ENCODE data around the gene AHSP.
A peak's percentile ranks its signal among the peaks of the same experiment; 100 is the strongest.

AHSP gene

GRCh38 chr16:31488468-31489297, 39.0 kb upstream of the AHSP start:
- Histone ChIP-seq H3K36me3 (ENCODE audit: control insufficient read depth, insufficient read depth, low read length) (peaks cover 9% of the 10 kb centered on the region), H3K9ac (ENCODE audit: low read length) (no peak overlapping the region), H3K4me1 (ENCODE audit: control insufficient read depth, insufficient read depth, low read length) (peaks cover 5% of the 10 kb centered on the region), H3K4me3 (ENCODE audit: low read length) (peak overlapping the region; percentile 63), H3K27ac (ENCODE audit: low read depth, low read length) (no peak overlapping the region), H3K27me3 (ENCODE audit: control insufficient read depth, insufficient read depth, low read length) (peaks cover 2% of the 10 kb centered on the region)

GRCh38 chr16:31489298-31489564, 38.5 kb upstream of the AHSP start:
- peaks cover 5% of the 10 kb centered on the region for H3K4me1 ChIP-seq (ENCODE audit: control insufficient read depth, insufficient read depth, low read length)
- H3K4me3 ChIP-seq (ENCODE audit: low read length) = no peak overlapping the region
- no peak overlapping the region for H3K9ac ChIP-seq (ENCODE audit: low read length)
- H3K36me3 ChIP-seq (ENCODE audit: control insufficient read depth, insufficient read depth, low read length) = peaks cover 9% of the 10 kb centered on the region
- no peak overlapping the region for H3K27ac ChIP-seq (ENCODE audit: low read depth, low read length)
- peaks cover 2% of the 10 kb centered on the region for H3K27me3 ChIP-seq (ENCODE audit: control insufficient read depth, insufficient read depth, low read length)

GRCh38 chr16:31489616-31490584, 37.8 kb upstream of the AHSP start:
- Histone ChIP-seq H3K36me3 (ENCODE audit: control insufficient read depth, insufficient read depth, low read length) (peaks cover 9% of the 10 kb centered on the region), H3K4me3 (ENCODE audit: low read length) (no peak overlapping the region), H3K27me3 (ENCODE audit: control insufficient read depth, insufficient read depth, low read length) (peaks cover 2% of the 10 kb centered on the region), H3K9ac (ENCODE audit: low read length) (no peak overlapping the region), H3K4me1 (ENCODE audit: control insufficient read depth, insufficient read depth, low read length) (peaks cover 5% of the 10 kb centered on the region), H3K27ac (ENCODE audit: low read depth, low read length) (no peak overlapping the region)

- H3K27ac ChIP-seq (ENCODE audit: low read depth, low read length) = no peak overlapping the region
- peaks cover 5% of the 10 kb centered on the region for H3K4me1 ChIP-seq (ENCODE audit: control insufficient read depth, insufficient read depth, low read length)
- H3K9ac ChIP-seq (ENCODE audit: low read length) = no peak overlapping the region
- no peak overlapping the region for H3K4me3 ChIP-seq (ENCODE audit: low read length)
- H3K27me3 ChIP-seq (ENCODE audit: control insufficient read depth, insufficient read depth, low read length) = no peaks in the 10 kb centered on the region
- H3K36me3 ChIP-seq (ENCODE audit: control insufficient read depth, insufficient read depth, low read length) = peaks cover 9% of the 10 kb centered on the region
Measured at GRCh38 chr16:31491778-31492418, 35.8 kb upstream of the AHSP start.

GRCh38 chr16:31493506-31494125, 34.1 kb upstream of the AHSP start:
- H3K36me3 ChIP-seq (ENCODE audit: control insufficient read depth, insufficient read depth, low read length) = peaks cover 22% of the 10 kb centered on the region
- no peak overlapping the region for H3K27ac ChIP-seq (ENCODE audit: low read depth, low read length)
- H3K9ac ChIP-seq (ENCODE audit: low read length) = no peak overlapping the region
- H3K27me3 ChIP-seq (ENCODE audit: control insufficient read depth, insufficient read depth, low read length) = no peaks in the 10 kb centered on the region
- no peak overlapping the region for H3K4me3 ChIP-seq (ENCODE audit: low read length)
- H3K4me1 ChIP-seq (ENCODE audit: control insufficient read depth, insufficient read depth, low read length) = no peaks in the 10 kb centered on the region

GRCh38 chr16:31496670-31497069, 31.0 kb upstream of the AHSP start:
- Histone ChIP-seq H3K27me3 (ENCODE audit: control insufficient read depth, insufficient read depth, low read length) (no peaks in the 10 kb centered on the region), H3K36me3 (ENCODE audit: control insufficient read depth, insufficient read depth, low read length) (peaks cover 35% of the 10 kb centered on the region)

GRCh38 chr16:31498493-31498892, 29.2 kb upstream of the AHSP start:
- no peak overlapping the region for H3K4me3 ChIP-seq (ENCODE audit: low read length)
- H3K27ac ChIP-seq (ENCODE audit: low read depth, low read length) = no peak overlapping the region
- H3K27me3 ChIP-seq (ENCODE audit: control insufficient read depth, insufficient read depth, low read length) = no peaks in the 10 kb centered on the region

More at GRCh38 chr16:31496670-31497069, 31.0 kb upstream of the AHSP start:
- H3K9ac ChIP-seq (ENCODE audit: low read length) = no peak overlapping the region
- no peak overlapping the region for H3K4me3 ChIP-seq (ENCODE audit: low read length)
- no peaks in the 10 kb centered on the region for H3K4me1 ChIP-seq (ENCODE audit: control insufficient read depth, insufficient read depth, low read length)
- no peak overlapping the region for H3K27ac ChIP-seq (ENCODE audit: low read depth, low read length)

GRCh38 chr16:31499928-31500327, 27.8 kb upstream of the AHSP start:
- H3K36me3 ChIP-seq (ENCODE audit: control insufficient read depth, insufficient read depth, low read length) = peaks cover 26% of the 10 kb centered on the region

More at GRCh38 chr16:31498493-31498892, 29.2 kb upstream of the AHSP start:
- Histone ChIP-seq H3K36me3 (ENCODE audit: control insufficient read depth, insufficient read depth, low read length) (peaks cover 27% of the 10 kb centered on the region), H3K9ac (ENCODE audit: low read length) (no peak overlapping the region), H3K4me1 (ENCODE audit: control insufficient read depth, insufficient read depth, low read length) (no peaks in the 10 kb centered on the region)

GRCh38 chr16:31501226-31501965, 26.3 kb upstream of the AHSP start:
- Histone ChIP-seq H3K27ac (ENCODE audit: low read depth, low read length) (no peak overlapping the region), H3K4me3 (ENCODE audit: low read length) (no peak overlapping the region), H3K36me3 (ENCODE audit: control insufficient read depth, insufficient read depth, low read length) (peaks cover 26% of the 10 kb centered on the region), H3K27me3 (ENCODE audit: control insufficient read depth, insufficient read depth, low read length) (no peaks in the 10 kb centered on the region), H3K9ac (ENCODE audit: low read length) (no peak overlapping the region), H3K4me1 (ENCODE audit: control insufficient read depth, insufficient read depth, low read length) (no peaks in the 10 kb centered on the region)

More at GRCh38 chr16:31499928-31500327, 27.8 kb upstream of the AHSP start:
- no peak overlapping the region for H3K27ac ChIP-seq (ENCODE audit: low read depth, low read length)
- H3K4me3 ChIP-seq (ENCODE audit: low read length) = no peak overlapping the region
- H3K9ac ChIP-seq (ENCODE audit: low read length) = no peak overlapping the region
- H3K27me3 ChIP-seq (ENCODE audit: control insufficient read depth, insufficient read depth, low read length) = no peaks in the 10 kb centered on the region
- no peaks in the 10 kb centered on the region for H3K4me1 ChIP-seq (ENCODE audit: control insufficient read depth, insufficient read depth, low read length)

- Histone ChIP-seq H3K27ac (ENCODE audit: low read depth, low read length) (no peak overlapping the region), H3K27me3 (ENCODE audit: control insufficient read depth, insufficient read depth, low read length) (no peaks in the 10 kb centered on the region), H3K4me3 (ENCODE audit: low read length) (no peak overlapping the region), H3K36me3 (ENCODE audit: control insufficient read depth, insufficient read depth, low read length) (peaks cover 26% of the 10 kb centered on the region), H3K4me1 (ENCODE audit: control insufficient read depth, insufficient read depth, low read length) (peaks cover 2% of the 10 kb centered on the region), H3K9ac (ENCODE audit: low read length) (no peak overlapping the region)
Measured at GRCh38 chr16:31501966-31502348, 25.7 kb upstream of the AHSP start.

GRCh38 chr16:31502981-31503380, 24.7 kb upstream of the AHSP start:
- Histone ChIP-seq H3K36me3 (ENCODE audit: control insufficient read depth, insufficient read depth, low read length) (peaks cover 20% of the 10 kb centered on the region), H3K9ac (ENCODE audit: low read length) (no peak overlapping the region), H3K27ac (ENCODE audit: low read depth, low read length) (no peak overlapping the region)

More at GRCh38 chr16:31502981-31503380, 24.7 kb upstream of the AHSP start:
- no peak overlapping the region for H3K4me3 ChIP-seq (ENCODE audit: low read length)
- H3K27me3 ChIP-seq (ENCODE audit: control insufficient read depth, insufficient read depth, low read length) = no peaks in the 10 kb centered on the region
- peaks cover 8% of the 10 kb centered on the region for H3K4me1 ChIP-seq (ENCODE audit: control insufficient read depth, insufficient read depth, low read length)
